HK-2 (cell line): ENCODE results near the gene ZBTB45.
A peak's percentile ranks its signal among the peaks of the same experiment; 100 is the strongest.
"Not testable (repeated sequence)": the region's sequence is repeated elsewhere in the genome, so short reads cannot be mapped to it uniquely, and the experiment has no call there.

Experiments used
- DNase-seq: peaks from one replicate; pipeline ENCODE4 v3.0.0-alpha.2; 2018; ENCODE audit not compliant: unreplicated experiment

The ZBTB45 gene

DNA sequence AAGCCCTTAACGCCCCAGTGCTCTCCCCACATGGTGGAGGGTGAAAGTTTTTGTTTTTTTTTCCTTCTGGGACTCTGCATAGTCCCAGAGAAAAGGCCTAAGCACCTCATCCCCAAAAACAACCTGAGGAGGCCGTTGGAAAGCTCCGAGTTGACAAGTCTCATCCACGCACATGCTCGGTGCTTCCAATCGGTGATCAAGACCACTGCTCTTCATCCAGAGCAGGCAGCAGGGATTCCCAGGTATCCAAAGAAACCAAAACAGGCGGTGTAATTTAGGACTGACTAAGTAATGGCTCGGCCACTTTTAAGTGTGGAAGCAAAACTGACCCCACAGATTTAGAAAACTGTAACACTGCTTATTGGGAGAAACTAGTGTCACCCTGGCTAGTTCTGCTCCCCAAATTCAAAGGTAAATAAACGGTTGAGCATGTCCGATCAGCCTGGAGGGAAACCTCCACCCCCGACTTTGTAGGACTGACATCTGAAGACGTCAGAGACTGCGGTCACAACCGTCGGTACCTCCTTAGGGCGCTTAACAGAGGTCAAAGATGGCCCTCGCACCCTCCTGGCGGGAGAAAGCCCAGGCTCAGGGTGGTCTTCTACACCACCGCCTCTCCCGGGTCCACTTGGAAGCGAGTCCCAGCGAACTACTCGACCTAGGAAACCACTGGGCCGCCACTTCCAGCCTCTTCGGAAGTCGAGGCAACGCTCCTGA is 44.5 kb downstream of the ZBTB45 start:
- no peak for DNase-seq

DNA sequence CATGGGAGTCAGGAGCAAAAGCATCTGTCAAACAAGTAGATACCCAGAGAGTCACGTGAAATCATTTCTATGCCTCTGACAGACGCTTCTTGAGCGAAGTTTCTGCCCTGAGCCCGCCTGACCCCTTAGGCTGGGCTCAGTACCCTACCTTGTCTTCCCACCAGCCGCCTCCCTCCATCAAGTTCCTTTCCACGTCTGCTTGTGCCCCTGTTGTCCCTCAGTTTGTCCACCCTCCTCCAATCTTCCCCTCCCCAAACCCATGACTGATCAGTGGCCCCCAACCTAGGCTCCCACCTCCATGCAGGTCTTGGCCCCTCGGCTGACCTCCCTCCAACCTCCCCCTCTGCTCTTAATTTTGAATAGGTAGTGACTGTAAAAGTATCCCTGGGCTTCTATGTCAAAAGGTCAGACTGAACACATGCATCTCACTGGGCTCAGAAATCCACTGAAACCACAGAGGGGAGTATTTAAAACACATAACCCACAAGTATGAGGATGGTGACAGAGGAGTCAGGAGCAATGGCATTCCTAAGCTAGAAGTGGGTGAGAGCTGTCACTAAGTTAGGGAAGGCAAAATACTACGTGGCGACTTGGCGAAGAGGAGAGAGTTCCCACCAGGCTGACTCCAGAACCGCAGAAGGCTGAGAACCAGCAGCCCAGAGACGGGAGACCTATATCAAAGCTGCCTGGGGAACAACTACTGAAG is 45.2 kb downstream of the ZBTB45 start:
- peak; percentile 48 for DNase-seq

DNA sequence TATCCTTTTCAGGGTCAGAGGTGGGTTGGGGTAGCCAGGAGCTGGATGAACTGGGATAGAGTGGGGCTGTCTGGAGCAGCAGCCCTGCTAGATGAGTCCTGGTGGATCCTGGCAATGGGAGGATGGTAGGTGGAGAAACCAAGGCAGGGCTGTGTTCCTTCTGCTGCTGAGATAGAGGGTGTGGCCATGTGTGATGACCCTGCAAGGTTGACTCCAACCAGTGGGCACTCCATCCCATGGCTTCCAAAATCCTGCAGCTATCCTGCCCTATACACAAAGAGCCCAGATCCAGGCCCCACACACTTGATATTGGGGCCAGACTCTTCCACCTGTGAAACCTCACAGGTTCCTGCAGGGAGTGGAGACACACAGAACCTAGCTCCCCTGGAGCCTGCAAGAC is 45.8 kb downstream of the ZBTB45 start:
- DNase-seq = no peak

DNA sequence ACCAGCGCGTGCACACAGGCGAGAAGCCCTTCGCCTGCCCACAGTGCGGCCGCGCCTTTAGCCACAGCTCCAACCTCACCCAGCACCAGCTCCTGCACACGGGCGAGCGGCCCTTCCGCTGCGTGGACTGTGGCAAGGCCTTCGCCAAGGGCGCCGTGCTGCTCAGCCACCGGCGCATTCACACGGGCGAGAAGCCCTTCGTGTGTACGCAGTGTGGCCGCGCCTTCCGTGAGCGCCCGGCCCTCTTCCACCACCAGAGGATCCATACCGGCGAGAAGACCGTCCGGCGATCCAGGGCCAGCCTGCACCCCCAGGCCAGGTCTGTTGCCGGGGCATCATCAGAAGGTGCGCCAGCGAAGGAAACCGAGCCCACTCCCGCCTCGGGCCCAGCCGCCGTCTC is 47.9 kb downstream of the ZBTB45 start:
- no peak for DNase-seq

DNA sequence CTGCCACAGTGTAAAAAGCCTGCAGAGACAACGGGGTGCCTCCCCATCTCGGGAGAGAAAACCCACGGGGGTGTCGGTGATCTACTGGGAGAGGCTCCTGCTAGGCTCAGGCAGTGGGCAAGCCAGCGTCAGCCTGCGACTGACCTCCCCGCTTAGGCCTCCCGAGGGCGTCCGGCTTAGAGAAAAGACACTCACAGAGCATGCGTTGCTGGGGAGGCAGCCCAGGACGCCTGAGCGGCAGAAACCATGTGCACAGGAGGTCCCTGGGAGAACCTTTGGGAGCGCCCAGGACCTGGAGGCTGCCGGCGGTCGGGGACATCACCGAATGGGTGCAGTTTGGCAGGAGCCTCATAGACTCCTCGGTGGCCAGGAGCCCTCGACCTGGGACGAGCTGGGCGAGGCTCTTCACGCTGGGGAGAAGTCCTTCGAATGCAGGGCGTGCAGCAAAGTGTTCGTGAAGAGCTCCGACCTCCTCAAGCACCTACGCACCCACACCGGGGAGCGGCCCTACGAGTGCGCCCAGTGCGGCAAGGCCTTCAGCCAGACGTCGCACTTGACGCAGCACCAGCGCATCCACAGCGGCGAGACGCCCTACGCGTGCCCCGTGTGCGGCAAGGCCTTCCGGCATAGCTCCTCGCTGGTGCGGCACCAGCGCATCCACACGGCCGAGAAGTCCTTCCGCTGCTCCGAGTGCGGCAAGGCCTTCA is 48.6 kb downstream of the ZBTB45 start:
- DNase-seq = not testable (repeated sequence)

DNA sequence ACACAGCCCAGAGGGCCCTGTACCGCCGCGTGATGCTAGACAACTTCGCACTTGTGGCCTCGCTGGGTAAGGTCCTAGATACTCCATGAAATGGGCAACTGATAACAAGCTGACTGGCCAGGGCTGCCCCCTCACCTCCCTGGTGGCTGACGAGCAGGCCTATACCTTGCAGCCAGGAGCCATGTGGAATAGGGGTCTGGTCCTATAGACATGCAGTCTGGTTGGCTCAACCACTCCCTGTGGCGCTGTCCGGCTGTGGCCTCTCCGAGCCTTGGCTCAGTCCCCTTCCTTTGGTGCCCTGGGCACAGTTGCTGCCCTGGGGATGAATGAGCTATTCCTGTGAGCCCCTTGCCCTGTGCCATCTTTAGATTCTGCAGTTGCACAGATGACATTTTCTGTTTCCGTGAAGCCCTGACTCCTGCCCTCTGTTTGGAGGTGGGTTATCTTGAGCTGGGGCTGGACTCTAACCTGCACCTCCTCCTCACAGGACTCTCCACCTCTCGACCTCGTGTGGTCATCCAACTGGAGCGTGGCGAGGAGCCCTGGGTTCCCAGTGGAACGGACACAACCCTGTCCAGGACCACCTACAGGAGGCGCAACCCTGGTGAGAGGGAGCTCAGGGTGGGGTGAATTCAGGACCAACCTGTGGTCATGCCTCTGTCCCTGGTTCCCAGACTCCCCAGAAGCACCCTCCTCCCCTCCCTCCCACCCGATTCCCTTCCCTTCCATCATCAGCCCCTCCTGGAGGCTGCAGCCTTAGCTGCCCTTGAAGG is 50.2 kb downstream of the ZBTB45 start:
- no peak for DNase-seq

DNA sequence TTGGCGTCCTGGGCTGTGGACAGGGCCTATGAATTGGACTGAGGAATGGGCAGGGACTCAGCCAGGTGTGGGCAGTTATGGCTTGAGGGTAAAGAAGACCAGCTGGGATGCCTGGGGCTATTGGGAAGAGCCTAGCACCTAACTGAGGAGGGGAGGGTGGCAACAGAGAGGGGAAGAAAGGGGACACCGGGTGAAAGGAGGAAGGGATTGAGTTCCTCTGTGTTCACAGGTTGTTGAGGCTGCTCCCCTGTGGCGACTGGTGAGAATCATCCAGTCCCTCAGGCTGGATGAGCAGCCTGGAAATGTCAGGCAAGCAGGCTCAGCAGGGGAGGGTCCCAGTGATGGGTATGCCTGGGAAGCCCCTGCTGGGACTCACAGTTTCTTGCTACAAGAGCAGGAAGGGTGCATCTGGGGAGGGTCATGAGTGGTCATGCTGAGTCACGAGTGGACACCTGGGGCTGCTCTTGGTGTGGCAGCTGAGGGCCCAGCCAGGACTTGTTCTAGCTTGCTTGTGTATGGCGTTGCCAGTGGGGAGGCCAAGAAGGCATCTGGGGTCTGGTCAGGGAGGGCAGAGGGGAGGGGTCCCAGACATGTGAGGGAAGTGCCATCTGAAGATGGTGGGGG is 51.3 kb downstream of the ZBTB45 start:
- no peak for DNase-seq

DNA sequence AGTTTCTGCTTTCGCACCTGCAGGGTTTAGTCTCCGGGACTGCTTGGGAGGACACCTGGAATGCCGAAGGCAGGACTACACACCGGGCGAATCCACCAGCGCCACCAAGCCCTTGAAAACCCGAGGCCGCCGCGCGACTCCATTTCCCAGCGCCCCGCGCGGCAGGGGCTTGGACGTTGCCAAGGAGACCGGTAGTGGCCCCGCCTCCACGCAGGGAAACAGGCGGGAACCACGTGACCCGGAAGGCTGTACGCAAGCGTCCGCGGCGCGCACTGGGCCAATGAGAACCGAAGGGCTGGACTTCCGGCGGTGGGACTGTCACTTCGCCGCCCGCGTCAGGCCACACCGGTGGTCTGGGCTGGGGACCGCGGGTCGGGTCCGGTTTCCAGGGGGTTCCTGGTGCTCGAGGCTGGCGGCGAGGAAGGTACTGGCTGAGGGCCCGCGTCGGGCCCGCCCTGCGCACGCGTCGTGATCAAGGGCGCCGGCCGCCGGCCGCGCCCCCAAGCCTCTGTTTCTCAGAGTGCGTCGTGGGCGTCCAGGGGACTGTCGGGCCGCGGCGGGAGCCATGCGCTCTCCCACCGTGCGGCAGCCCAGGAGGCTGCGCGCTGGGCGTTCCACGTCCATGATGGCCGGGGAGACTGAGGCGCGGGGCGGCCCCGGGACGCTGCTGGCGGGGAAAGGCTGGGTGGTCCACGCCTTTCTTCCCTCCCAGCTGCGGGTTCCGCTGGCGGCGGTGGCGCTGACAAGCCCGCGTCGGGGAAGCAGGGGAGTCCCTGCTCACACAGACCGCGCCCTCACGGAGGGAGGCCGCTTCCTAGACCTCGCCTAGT is 52.6 kb downstream of the ZBTB45 start, which contains the start of gene ZNF324:
ZNF324 (plus strand) TSS at position 321 of the 830 bp plus-strand sequence. CDS start 2,106 bp downstream, outside the sequence.
- DNase-seq = peak; percentile 99

DNA sequence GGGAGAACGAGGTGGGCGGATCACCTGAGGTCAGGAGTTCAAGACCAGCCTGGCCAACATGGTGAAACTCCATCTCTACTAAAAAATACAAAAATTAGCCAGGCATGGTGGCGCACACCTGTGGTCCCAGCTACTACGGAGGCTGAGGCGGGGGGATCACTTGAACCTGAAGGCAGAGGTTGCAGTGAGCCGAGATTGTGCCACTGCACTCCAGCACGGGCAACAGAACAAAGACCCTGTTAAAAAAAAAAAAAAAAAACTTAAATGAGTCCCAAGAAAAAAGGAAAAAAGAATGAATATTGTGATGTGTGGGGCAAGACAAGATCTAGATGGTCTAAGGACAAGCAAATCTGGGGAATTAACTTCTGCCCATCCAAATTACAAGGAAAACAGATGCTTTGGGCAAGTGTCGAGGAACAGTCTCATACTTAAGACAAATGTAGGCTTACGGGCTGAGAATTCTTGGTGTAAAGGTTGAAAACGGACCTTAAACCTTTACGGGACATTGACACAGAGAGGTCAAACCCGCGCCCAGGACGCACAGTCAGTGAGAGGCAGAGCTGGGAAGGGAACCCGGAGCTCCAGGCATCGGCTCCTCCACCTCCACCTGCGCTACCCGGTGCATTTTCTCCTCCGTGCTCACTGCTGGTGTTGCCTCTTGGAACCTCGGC is 53.4 kb downstream of the ZBTB45 start:
- DNase-seq = no peak
